Ishikawa (cell line): ENCODE data around the gene DNAJC18.

ENCODE experiments used
- EGR1 ChIP-seq: IDR thresholded peaks from 2 replicates; pipeline ENCODE4 v1.6.1; 2012
- EP300 ChIP-seq: IDR thresholded peaks from 2 replicates; pipeline ENCODE4 v1.6.1; 2012; ENCODE audit warnings: borderline replicate concordance
- FOXM1 ChIP-seq: IDR thresholded peaks from 2 replicates; pipeline ENCODE4 v1.6.1; 2012; ENCODE audit warnings: low read depth, borderline replicate concordance
- NFIC ChIP-seq: IDR thresholded peaks from 2 replicates; pipeline ENCODE4 v1.6.1; 2012
- RAD21 ChIP-seq: IDR thresholded peaks from 2 replicates; pipeline ENCODE4 v1.6.1; 2012; ENCODE audit warnings: low read depth
- TAF1 ChIP-seq: IDR thresholded peaks from 2 replicates; pipeline ENCODE4 v1.6.1; 2012; ENCODE audit warnings: low read depth, mild to moderate bottlenecking
- TEAD4 ChIP-seq: IDR thresholded peaks from 2 replicates; pipeline ENCODE4 v1.6.1; 2012
- YY1 ChIP-seq: IDR thresholded peaks from 2 replicates; pipeline ENCODE4 v1.6.1; 2012; ENCODE audit warnings: low read depth
- TF ChIP-seq, protein P1 (sequence below): IDR thresholded peaks from 2 replicates; pipeline ENCODE4 v1.6.1; 2012; ENCODE audit warnings: low read depth, mild to moderate bottlenecking
- TF ChIP-seq, protein P2 (sequence below): IDR thresholded peaks from 2 replicates; pipeline ENCODE4 v1.6.1; 2012

GRCh38 chr5:139439013-139439903 lies at the start of gene DNAJC18:
- TF ChIP-seq TAF1 (peak; percentile 50), EP300 (no peak), EGR1 (no peak), TEAD4 (no peak), FOXM1 (no peak), YY1 (peak; percentile 76), RAD21 (no peak), NFIC (no peak)
- TF ChIP-seq, protein P1, sequence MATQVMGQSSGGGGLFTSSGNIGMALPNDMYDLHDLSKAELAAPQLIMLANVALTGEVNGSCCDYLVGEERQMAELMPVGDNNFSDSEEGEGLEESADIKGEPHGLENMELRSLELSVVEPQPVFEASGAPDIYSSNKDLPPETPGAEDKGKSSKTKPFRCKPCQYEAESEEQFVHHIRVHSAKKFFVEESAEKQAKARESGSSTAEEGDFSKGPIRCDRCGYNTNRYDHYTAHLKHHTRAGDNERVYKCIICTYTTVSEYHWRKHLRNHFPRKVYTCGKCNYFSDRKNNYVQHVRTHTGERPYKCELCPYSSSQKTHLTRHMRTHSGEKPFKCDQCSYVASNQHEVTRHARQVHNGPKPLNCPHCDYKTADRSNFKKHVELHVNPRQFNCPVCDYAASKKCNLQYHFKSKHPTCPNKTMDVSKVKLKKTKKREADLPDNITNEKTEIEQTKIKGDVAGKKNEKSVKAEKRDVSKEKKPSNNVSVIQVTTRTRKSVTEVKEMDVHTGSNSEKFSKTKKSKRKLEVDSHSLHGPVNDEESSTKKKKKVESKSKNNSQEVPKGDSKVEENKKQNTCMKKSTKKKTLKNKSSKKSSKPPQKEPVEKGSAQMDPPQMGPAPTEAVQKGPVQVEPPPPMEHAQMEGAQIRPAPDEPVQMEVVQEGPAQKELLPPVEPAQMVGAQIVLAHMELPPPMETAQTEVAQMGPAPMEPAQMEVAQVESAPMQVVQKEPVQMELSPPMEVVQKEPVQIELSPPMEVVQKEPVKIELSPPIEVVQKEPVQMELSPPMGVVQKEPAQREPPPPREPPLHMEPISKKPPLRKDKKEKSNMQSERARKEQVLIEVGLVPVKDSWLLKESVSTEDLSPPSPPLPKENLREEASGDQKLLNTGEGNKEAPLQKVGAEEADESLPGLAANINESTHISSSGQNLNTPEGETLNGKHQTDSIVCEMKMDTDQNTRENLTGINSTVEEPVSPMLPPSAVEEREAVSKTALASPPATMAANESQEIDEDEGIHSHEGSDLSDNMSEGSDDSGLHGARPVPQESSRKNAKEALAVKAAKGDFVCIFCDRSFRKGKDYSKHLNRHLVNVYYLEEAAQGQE, result no peak
- TF ChIP-seq, protein P2, sequence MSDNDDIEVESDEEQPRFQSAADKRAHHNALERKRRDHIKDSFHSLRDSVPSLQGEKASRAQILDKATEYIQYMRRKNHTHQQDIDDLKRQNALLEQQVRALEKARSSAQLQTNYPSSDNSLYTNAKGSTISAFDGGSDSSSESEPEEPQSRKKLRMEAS, result peak; percentile 58; the same call in 1 of the 2 replicates
